ENCODE data around the gene HCST. TPM values are rescaled to one million over a fixed set of nuclear protein-coding genes. Genes with fewer than 3 reads are reported as not detected.
A peak's percentile ranks its signal among the peaks of the same experiment; 100 is the strongest.

The HCST gene
- total and polyA plus RNA-seq, 12 donors: 2.8 to 97.2 (median 10.5) TPM; not detected in 1

DNA sequence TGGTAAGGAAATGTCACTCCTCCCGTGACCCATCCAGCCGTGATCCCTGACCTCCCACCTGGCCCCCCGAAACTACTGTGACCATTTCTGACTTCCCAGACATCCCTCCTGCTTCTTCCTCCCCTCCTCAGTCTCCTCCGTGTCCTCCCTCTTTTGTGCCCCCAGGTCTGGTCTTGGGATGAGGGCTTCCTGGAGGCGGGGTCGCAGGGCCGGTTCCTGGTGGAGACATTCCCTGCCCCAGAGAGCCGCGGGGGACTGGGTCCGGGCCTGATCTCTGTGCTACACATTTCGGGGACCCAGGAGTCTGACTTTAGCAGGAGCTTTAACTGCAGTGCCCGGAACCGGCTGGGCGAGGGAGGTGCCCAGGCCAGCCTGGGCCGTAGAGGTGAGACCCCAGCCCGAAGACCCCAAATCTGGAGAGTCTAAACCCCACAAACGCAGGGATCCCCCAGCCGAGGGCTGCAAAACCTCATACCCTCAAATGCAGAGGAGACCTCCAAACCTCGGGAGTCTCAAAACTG is 40.6 kb upstream of the HCST start:
- no peak for DNase-seq
- H3K4me3 ChIP-seq: no peak overlapping the region
- 18 to 51% (median 42%) methylated on average over 4 to 19 of the region's 19 CpGs for WGBS, 4 donors
- no peaks in the 10 kb centered on the region for H3K36me3 ChIP-seq (replicated peaks in 1 of 2)
- no peaks in the 10 kb centered on the region for H3K9me3 ChIP-seq (replicated peaks in 1 of 3)
- intact Hi-C loops (cut with DNase I): no loop called here
- H3K27me3 ChIP-seq: peaks cover 24% of the 10 kb centered on the region
- no peak for TF ChIP-seq POLR2A (IDR thresholded peaks at IDR 0.05)
- TF ChIP-seq, protein P1, sequence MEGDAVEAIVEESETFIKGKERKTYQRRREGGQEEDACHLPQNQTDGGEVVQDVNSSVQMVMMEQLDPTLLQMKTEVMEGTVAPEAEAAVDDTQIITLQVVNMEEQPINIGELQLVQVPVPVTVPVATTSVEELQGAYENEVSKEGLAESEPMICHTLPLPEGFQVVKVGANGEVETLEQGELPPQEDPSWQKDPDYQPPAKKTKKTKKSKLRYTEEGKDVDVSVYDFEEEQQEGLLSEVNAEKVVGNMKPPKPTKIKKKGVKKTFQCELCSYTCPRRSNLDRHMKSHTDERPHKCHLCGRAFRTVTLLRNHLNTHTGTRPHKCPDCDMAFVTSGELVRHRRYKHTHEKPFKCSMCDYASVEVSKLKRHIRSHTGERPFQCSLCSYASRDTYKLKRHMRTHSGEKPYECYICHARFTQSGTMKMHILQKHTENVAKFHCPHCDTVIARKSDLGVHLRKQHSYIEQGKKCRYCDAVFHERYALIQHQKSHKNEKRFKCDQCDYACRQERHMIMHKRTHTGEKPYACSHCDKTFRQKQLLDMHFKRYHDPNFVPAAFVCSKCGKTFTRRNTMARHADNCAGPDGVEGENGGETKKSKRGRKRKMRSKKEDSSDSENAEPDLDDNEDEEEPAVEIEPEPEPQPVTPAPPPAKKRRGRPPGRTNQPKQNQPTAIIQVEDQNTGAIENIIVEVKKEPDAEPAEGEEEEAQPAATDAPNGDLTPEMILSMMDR (IDR thresholded peaks at IDR 0.05): no peak
- peaks cover 0 to 2% of the 10 kb centered on the region in 2 donors for H3K4me1 ChIP-seq (replicated peaks in 1 of 2)
- no peak overlapping the region for H3K27ac ChIP-seq

DNA sequence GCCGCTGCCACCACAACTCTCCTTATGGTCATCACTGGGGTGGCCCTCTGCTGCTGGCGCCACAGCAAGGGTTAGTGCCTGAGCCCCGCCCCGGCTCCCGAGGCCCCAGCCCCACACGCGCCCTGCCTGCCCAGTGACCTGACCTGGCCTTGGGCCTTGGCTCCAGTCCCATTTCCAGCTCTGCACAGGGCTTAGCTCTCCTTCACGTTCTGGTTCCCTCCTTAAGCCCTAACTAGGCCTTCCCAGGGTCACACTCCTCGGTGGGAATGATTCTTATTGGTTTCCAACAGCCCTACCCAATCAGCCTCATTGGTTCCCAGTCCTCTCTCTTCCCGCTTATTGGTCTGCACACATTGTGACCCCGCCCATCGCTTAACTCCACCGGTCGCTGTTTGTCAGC is 39.8 kb upstream of the HCST start:
- H3K27me3 ChIP-seq: peaks cover 18% of the 10 kb centered on the region
- TF ChIP-seq, protein P1 (IDR thresholded peaks at IDR 0.05): no peak
- TF ChIP-seq POLR2A (IDR thresholded peaks at IDR 0.05): no peak

DNA sequence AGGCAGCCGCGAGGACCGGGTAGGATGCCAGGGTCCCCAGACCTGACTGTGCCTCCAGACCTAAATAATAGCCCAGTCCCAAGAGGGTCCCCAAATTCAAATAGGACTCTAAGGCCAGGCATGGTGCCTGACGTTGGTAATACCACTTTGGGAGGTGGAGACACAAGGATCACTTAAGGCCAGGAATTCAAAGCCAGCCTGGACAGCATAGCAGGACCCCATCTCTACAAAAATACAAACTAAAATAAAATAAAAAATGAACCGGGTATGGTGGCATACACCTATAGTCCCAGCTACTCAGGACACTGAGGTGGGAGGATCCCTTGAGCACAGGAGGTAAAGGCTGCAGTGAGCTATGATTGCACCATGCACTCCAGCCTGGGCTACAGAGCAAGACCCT is 39.3 kb upstream of the HCST start:
- WGBS, 4 donors: 84 to 90% (median 85%) methylated on average over 5 of the region's 5 CpGs
- Histone ChIP-seq H3K27me3 (peaks cover 18% of the 10 kb centered on the region), H3K4me3 (no peak overlapping the region), H3K36me3 (replicated peaks in 1 of 2) (no peaks in the 10 kb centered on the region), H3K9me3 (replicated peaks in 1 of 3) (no peaks in the 10 kb centered on the region), H3K27ac (no peak overlapping the region), H3K4me1 (replicated peaks in 1 of 2) (no peaks in the 10 kb centered on the region)
- no peak for TF ChIP-seq POLR2A (IDR thresholded peaks at IDR 0.05)
- TF ChIP-seq, protein P1 (IDR thresholded peaks at IDR 0.05): no peak
- intact Hi-C loops (cut with DNase I): no loop called here
- DNase-seq: no peak

More for the DNA sequence above, 39.8 kb upstream of the HCST start:
- WGBS, 4 donors: 64 to 74% (median 66%) methylated on average over 7 to 14 of the region's 14 CpGs
- H3K36me3 ChIP-seq (replicated peaks in 1 of 2): no peaks in the 10 kb centered on the region
- H3K4me3 ChIP-seq: no peak overlapping the region
- DNase-seq: no peak
- H3K9me3 ChIP-seq (replicated peaks in 1 of 3): no peaks in the 10 kb centered on the region
- intact Hi-C loops (cut with DNase I): no loop called here
- no peaks in the 10 kb centered on the region for H3K4me1 ChIP-seq (replicated peaks in 1 of 2)
- no peak overlapping the region for H3K27ac ChIP-seq

DNA sequence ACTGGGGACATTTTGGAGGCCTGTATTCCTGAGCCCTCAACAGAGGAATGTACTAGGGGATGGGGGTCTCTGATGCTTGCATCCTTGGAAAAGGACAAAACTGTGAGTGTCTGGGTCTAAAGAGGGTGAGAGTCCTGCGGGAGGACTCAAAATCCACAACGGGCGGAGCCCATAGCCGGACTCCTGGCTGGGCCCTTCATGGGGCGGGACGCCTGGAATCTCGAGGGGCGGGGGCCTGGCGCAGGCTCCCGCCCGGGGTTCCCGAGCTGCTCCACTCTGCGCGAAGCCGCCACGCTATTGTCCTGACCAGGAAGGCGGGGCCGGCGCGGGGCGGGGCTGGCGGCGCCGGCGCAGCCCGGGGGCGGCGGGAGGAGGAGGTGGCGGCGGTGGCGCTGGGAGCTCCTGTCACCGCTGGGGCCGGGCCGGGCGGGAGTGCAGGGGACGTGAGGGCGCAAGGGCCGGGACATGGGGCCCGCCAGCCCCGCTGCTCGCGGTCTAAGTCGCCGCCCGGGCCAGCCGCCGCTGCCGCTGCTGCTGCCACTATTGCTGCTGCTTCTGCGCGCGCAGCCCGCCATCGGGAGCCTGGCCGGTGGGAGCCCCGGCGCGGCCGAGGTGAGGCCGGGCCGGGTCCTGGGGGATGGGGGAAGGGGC is 34.0 kb upstream of the HCST start, which contains the start of gene APLP1:
TSS of gene APLP1 (plus strand) at position 403 of the 651 bp plus-strand sequence. CDS start at position 466, 63 bp downstream.
- Histone ChIP-seq H3K27me3 (peaks cover 11% of the 10 kb centered on the region), H3K4me1 (replicated peaks in 1 of 2) (peaks cover 4 to 5% of the 10 kb centered on the region in 2 donors), H3K36me3 (replicated peaks in 1 of 2) (no peaks in the 10 kb centered on the region), H3K4me3 (peak within 1 kb of the TSS in 2 of 4 donors; percentile 11 to 68), H3K9me3 (replicated peaks in 1 of 3) (no peaks in the 10 kb centered on the region), H3K27ac (no peak within 1 kb of the TSS)
- 1 to 20% (median 6%) methylated on average over 1 to 60 of the region's 60 CpGs for WGBS, 4 donors
- no peak for TF ChIP-seq POLR2A (IDR thresholded peaks at IDR 0.05)
- TF ChIP-seq, protein P1 (IDR thresholded peaks at IDR 0.05): no peak
- DNase-seq: peak; percentile 32 to 79 (median 63)
- intact Hi-C loops (cut with DNase I): no loop called here
